Liver (tissue), 9 donors: ENCODE measurements around the gene OTUD3. TPM values are rescaled to one million over a fixed set of nuclear protein-coding genes. Genes with fewer than 3 reads are reported as not detected.

Experiments used
- DNase-seq: peaks from one replicate; pipeline ENCODE4 v3.0.0-alpha.2; 2017; ENCODE audit warnings: low spot score
- H3K27ac ChIP-seq, 2 donors: one replicate each; pipeline ENCODE4 v1.7.0; 2013; ENCODE audit warnings: inconsistent platforms in 2 of 2, low read length in 2 of 2, control low read depth in 1 of 2, low read depth in 1 of 2, mild to moderate bottlenecking in 1 of 2
- H3K27me3 ChIP-seq, 4 donors: one replicate each; pipeline versions ENCODE4 v1.6.1 to v1.7.0; 2013; ENCODE audit warnings: low read length in 3 of 4, inconsistent platforms in 1 of 4, mild to moderate bottlenecking in 1 of 4, moderate library complexity in 1 of 4; ENCODE audit not compliant: control insufficient read depth in 4 of 4, insufficient read depth in 4 of 4
- H3K36me3 ChIP-seq, 4 donors: one replicate each; pipeline versions ENCODE4 v1.6.1 to v1.7.0; 2013; ENCODE audit warnings: low read length in 3 of 4, mild to moderate bottlenecking in 3 of 4, low read depth in 1 of 4, moderate library complexity in 1 of 4; ENCODE audit not compliant: control insufficient read depth in 4 of 4, insufficient read depth in 3 of 4
- H3K4me1 ChIP-seq, 4 donors: one replicate each; pipeline versions ENCODE4 v1.6.1 to v1.7.0; 2013; ENCODE audit warnings: low read length in 3 of 4, mild to moderate bottlenecking in 3 of 4, moderate library complexity in 1 of 4; ENCODE audit not compliant: control insufficient read depth in 4 of 4, insufficient read depth in 4 of 4
- H3K4me3 ChIP-seq, 3 donors: one replicate each; pipeline versions ENCODE4 v1.6.1 to v1.7.0; 2013; ENCODE audit warnings: low read length in 3 of 3, control low read depth in 1 of 3, low read depth in 1 of 3, mild to moderate bottlenecking in 1 of 3
- H3K9ac ChIP-seq, 2 donors: one replicate each; pipeline ENCODE4 v1.7.0; 2013; ENCODE audit warnings: low read length in 2 of 2, mild to moderate bottlenecking in 2 of 2, moderate library complexity in 2 of 2, control low read depth in 1 of 2, low read depth in 1 of 2
- H3K9me3 ChIP-seq, 4 donors: one replicate each; pipeline versions ENCODE4 v1.6.1 to v1.7.0; 2013; ENCODE audit warnings: low read length in 3 of 4; ENCODE audit not compliant: control insufficient read depth in 4 of 4
- ATF3 ChIP-seq: IDR thresholded peaks from 2 replicates; pipeline ENCODE4 v1.6.1; 2016; ENCODE audit warnings: antibody characterized with exemption
- CTCF ChIP-seq: fragments of 150-350 bp; IDR thresholded peaks from 2 replicates; pipeline ENCODE4 v1.5.1; 2017; ENCODE audit warnings: improper control_type of control experiment, low read depth, low read length; ENCODE audit not compliant: missing input control
- EGR1 ChIP-seq, 2 donors: IDR thresholded peaks; 2 replicates each; pipeline ENCODE4 v1.6.1; 2016 to 2018; ENCODE audit warnings: antibody characterized with exemption in 2 of 2, low read depth in 2 of 2
- FOXA1 ChIP-seq: IDR thresholded peaks from 2 replicates; pipeline ENCODE4 v1.6.1; 2016; ENCODE audit warnings: antibody characterized with exemption
- FOXA2 ChIP-seq: IDR thresholded peaks from 2 replicates; pipeline ENCODE4 v1.6.1; 2016; ENCODE audit warnings: antibody characterized with exemption
- GABPA ChIP-seq, 2 donors: IDR thresholded peaks in 1 of 2; conservative IDR thresholded peaks in 1 of 2; 2 replicates each; pipeline ENCODE4 v1.6.1; 2016; ENCODE audit warnings: antibody characterized with exemption in 2 of 2, mild to moderate bottlenecking in 1 of 2, moderate library complexity in 1 of 2
- HNF4A ChIP-seq, 2 donors: conservative IDR thresholded peaks; 2 replicates each; pipeline ENCODE4 v1.6.1; 2016; ENCODE audit warnings: antibody characterized with exemption in 2 of 2, mild to moderate bottlenecking in 2 of 2
- HNF4G ChIP-seq: IDR thresholded peaks from 2 replicates; pipeline ENCODE4 v1.6.1; 2016; ENCODE audit warnings: antibody characterized with exemption
- JUND ChIP-seq, 2 donors: IDR thresholded peaks; 2 replicates each; pipeline ENCODE4 v1.6.1; 2016; ENCODE audit warnings: antibody characterized with exemption in 2 of 2
- MAX ChIP-seq: IDR thresholded peaks from 2 replicates; pipeline ENCODE4 v1.6.1; 2016; ENCODE audit warnings: antibody characterized with exemption
- NR2F2 ChIP-seq: IDR thresholded peaks from 2 replicates; pipeline ENCODE4 v1.6.1; 2016; ENCODE audit warnings: antibody characterized with exemption
- RAD21 ChIP-seq, 2 donors: IDR thresholded peaks; 2 replicates each; pipeline ENCODE4 v1.6.1; 2016; ENCODE audit warnings: antibody characterized with exemption in 2 of 2, mild to moderate bottlenecking in 2 of 2
- REST ChIP-seq: IDR thresholded peaks from 2 replicates; pipeline ENCODE4 v1.6.1; 2016; ENCODE audit warnings: antibody characterized with exemption, mild to moderate bottlenecking
- RXRA ChIP-seq, 2 donors: IDR thresholded peaks; 2 replicates each; pipeline ENCODE4 v1.6.1; 2017 to 2018; ENCODE audit warnings: antibody characterized with exemption in 2 of 2, mild to moderate bottlenecking in 1 of 2
- SP1 ChIP-seq: IDR thresholded peaks from 2 replicates; pipeline ENCODE4 v1.6.1; 2018; ENCODE audit warnings: antibody characterized with exemption, mild to moderate bottlenecking
- TAF1 ChIP-seq: conservative IDR thresholded peaks from 2 replicates; pipeline ENCODE4 v1.6.1; 2016; ENCODE audit warnings: antibody characterized with exemption, mild to moderate bottlenecking
- YY1 ChIP-seq: IDR thresholded peaks from 2 replicates; pipeline ENCODE4 v1.6.1; 2016; ENCODE audit warnings: antibody characterized with exemption, mild to moderate bottlenecking
- ZBTB33 ChIP-seq: IDR thresholded peaks from 2 replicates; pipeline ENCODE4 v1.6.1; 2016; ENCODE audit warnings: antibody characterized with exemption
- WGBS: extraction: QIAGEN DNeasy Blood & Tissue Kit; methylation state at CpG from one replicate; pipeline ENCODE4 v1.1.7; 2013; 5-methylcytosine and 5-hydroxymethylcytosine counted together
- polyA plus RNA-seq, 2 donors: library from polyadenylated mRNA; stranded (reverse) in 1 of 2; unstranded in 1 of 2; fragments of 200-250 nt in 1 of 2; fragments of >200 nt in 1 of 2; fragmentation: Nextera tagmentation in 1 of 2; extraction: Ambion mirVana in 1 of 2; gene quantifications; one replicate each; pipeline versions ENCODE4 v1.2.1 to v1.2.3, GENCODE V29; 2013 to 2015
- total RNA-seq, 2 donors: library from RNA; depleted of rRNA; stranded (reverse); fragments of >200 nt; gene quantifications; one replicate each; pipeline ENCODE4 v1.2.3, GENCODE V29; 2014
- donor health status: healthy.
- donor health status: healthy.
- donor health status: healthy.
- donor health status: healthy.
- donor health status: healthy.

The OTUD3 gene
- total and polyA plus RNA-seq, 4 donors, result 0.36 to 4.0 (median 2.1) TPM

GRCh38 chr1:19957779-19958178 is 75.6 kb downstream of the OTUD3 start:
- no peak for DNase-seq
- Histone ChIP-seq H3K4me1 (no peaks in the 10 kb centered on the region), H3K27ac (no peak overlapping the region), H3K36me3 (no peaks in the 10 kb centered on the region), H3K9me3 (peaks cover 0 to 4% (median 0%) of the 10 kb centered on the region in 4 donors), H3K27me3 (peaks cover 0 to 2% (median under 1%) of the 10 kb centered on the region in 4 donors), H3K4me3 (no peak overlapping the region), H3K9ac (no peak overlapping the region)
- TF ChIP-seq HNF4A (conservative IDR thresholded peaks at IDR 0.05), result no peak
- no peak for TF ChIP-seq SP1
- no peak for TF ChIP-seq FOXA1
- TF ChIP-seq ATF3, result no peak
- TF ChIP-seq RXRA (IDR thresholded peaks at IDR 0.05), result no peak
- TF ChIP-seq JUND (IDR thresholded peaks at IDR 0.05), result no peak
- TF ChIP-seq GABPA (IDR thresholded peaks at IDR 0.05 in 1 of 2, conservative IDR thresholded peaks at IDR 0.05 in 1 of 2), result no peak
- TF ChIP-seq RAD21 (IDR thresholded peaks at IDR 0.05), result no peak
- no peak for TF ChIP-seq ZBTB33
- TF ChIP-seq FOXA2, result no peak
- TF ChIP-seq HNF4G, result no peak
- TF ChIP-seq YY1, result no peak
- no peak for TF ChIP-seq REST
- no peak for TF ChIP-seq EGR1 (IDR thresholded peaks at IDR 0.05; ENCODE audit: low read depth in 2 of 2)
- no peak for TF ChIP-seq NR2F2
- no peak for TF ChIP-seq TAF1
- no peak for TF ChIP-seq CTCF
- TF ChIP-seq MAX, result no peak
- 78% methylated on average over 4 of the region's 4 CpGs for WGBS
